ENCODE data around the gene NT5M.

NT5M gene

GRCh38 chr17:17388657-17389496 is 85.7 kb downstream of the NT5M start:
- no peak overlapping the region for H3K27ac ChIP-seq
- CTCF ChIA-PET = no interaction called here
- POLR2A ChIA-PET (ENCODE audit: low non-redundant PET) = no interaction called here
- DNase-seq (ENCODE audit: low spot score) = no peak
- no peak for TF ChIP-seq CTCF (conservative IDR thresholded peaks at IDR 0.05; ENCODE audit: low read depth)

GRCh38 chr17:17391668-17392370 is 88.6 kb downstream of the NT5M start:
- ChIA-PET CTCF (interaction anchor here (0.6 kb wide), 1 partner anchor 8 kb away, joined by 5 read pairs; no protein-coding TSS in a partner anchor), POLR2A (ENCODE audit: low non-redundant PET) (interaction anchor here (0.5 kb wide), 1 partner anchor 27 kb away, joined by 3 read pairs; no protein-coding TSS in a partner anchor)
- no peak for DNase-seq (ENCODE audit: low spot score)
- TF ChIP-seq CTCF (conservative IDR thresholded peaks at IDR 0.05; ENCODE audit: low read depth) = no peak
- H3K27ac ChIP-seq = no peak overlapping the region

DNA sequence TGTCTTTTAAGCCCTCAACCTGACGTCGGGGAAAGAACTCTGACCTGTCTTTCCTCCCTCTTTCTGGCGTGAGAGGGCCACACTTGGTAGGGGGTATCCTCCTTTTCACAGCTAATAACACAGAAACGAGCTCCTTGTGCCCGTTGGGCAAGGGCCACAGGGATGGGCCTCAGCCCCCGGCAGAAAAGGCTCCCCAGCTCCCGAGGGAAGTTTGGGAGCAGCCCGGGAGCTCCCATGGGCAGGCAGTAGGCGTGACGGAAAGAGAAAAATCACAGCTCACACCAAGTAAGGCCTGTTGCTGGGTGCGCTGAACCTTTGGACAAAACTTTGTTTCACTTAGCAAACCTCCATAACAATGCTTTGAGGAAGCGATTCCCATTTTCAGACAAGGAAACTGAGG is 90.8 kb downstream of the NT5M start:
- TF ChIP-seq CTCF (conservative IDR thresholded peaks at IDR 0.05; ENCODE audit: low read depth) = no peak
- ChIA-PET POLR2A (ENCODE audit: low non-redundant PET) (no interaction called here), CTCF (interaction anchor here (0.7 kb wide), 1 partner anchor 175 kb away, joined by 3 read pairs; no protein-coding TSS in a partner anchor)
- no peak overlapping the region for H3K27ac ChIP-seq
- no peak for DNase-seq (ENCODE audit: low spot score)

GRCh38 chr17:17394494-17394893 is 91.3 kb downstream of the NT5M start:
- no peak for DNase-seq (ENCODE audit: low spot score)
- TF ChIP-seq CTCF (conservative IDR thresholded peaks at IDR 0.05; ENCODE audit: low read depth) = no peak
- POLR2A ChIA-PET (ENCODE audit: low non-redundant PET) = interaction anchor here (0.6 kb wide), 1 partner anchor 22 kb away, joined by 3 read pairs; no protein-coding TSS in a partner anchor
- CTCF ChIA-PET = interaction anchor here (0.6 kb wide), 1 partner anchor 1332 kb away, joined by 3 read pairs; no protein-coding TSS in a partner anchor
- no peak overlapping the region for H3K27ac ChIP-seq

GRCh38 chr17:17395246-17395802 is 92.2 kb downstream of the NT5M start:
- no peak for TF ChIP-seq CTCF (conservative IDR thresholded peaks at IDR 0.05; ENCODE audit: low read depth)
- DNase-seq (ENCODE audit: low spot score) = no peak
- H3K27ac ChIP-seq = no peak overlapping the region
- CTCF ChIA-PET = no interaction called here
- POLR2A ChIA-PET (ENCODE audit: low non-redundant PET) = no interaction called here

DNA sequence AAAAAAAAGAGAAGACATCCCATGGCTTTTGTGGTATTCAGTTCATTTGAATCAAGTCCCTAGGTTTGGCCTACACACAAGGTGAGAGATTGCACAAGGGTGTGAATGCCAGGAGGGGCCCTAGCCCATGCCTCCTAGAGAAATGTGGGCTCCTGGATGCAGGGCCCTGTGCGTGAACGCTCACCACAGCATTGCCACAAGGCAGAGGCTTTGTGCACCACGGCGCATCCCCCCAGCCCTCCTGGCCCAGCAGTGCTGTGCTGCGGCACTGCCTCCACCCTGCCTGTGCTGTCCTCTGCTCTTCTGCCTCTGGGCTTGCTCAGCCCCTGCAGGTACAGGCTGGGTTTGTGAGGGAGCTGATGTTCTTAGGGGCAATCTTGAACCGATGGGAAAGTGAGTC is 92.7 kb downstream of the NT5M start:
- no peak for DNase-seq (ENCODE audit: low spot score)
- ChIA-PET CTCF (no interaction called here), POLR2A (ENCODE audit: low non-redundant PET) (no interaction called here)
- TF ChIP-seq CTCF (conservative IDR thresholded peaks at IDR 0.05; ENCODE audit: low read depth) = no peak
- H3K27ac ChIP-seq = no peak overlapping the region

All from RWPE1 (cell line).